ENCODE data around the gene PCMT1. TPM values are rescaled to one million over a fixed set of nuclear protein-coding genes. Genes with fewer than 3 reads are reported as not detected.
"Not testable (repeated sequence)": the region's sequence is repeated elsewhere in the genome, so short reads cannot be mapped to it uniquely, and the experiment has no call there.

The PCMT1 gene
- total RNA-seq, 1 experiment from 2014 or later = 90.7 TPM

GRCh38 chr6:149751239-149751638, 1.7 kb downstream of the PCMT1 start (continued):
- TF ChIP-seq FOXP4 (CRISPR knock-in tag; IDR thresholded peaks at IDR 0.05) = no peak
- no peak for TF ChIP-seq ZNF425 (CRISPR knock-in tag; conservative IDR thresholded peaks at IDR 0.05)
- no peak for TF ChIP-seq CREB1 (CRISPR knock-in tag; IDR thresholded peaks at IDR 0.05)
- no peak for TF ChIP-seq ATF1 (CRISPR knock-in tag; IDR thresholded peaks at IDR 0.05)

- CTCF ChIA-PET; DNase-seq (ENCODE audit: low spot score); ATAC-seq; H3K36me3 Mint-ChIP-seq; H3K27me3 Mint-ChIP-seq (ENCODE audit: low read depth); H3K27ac Mint-ChIP-seq; H3K9me3 Mint-ChIP-seq; H3K4me1 Mint-ChIP-seq; H3K4me3 Mint-ChIP-seq: not testable (repeated sequence)
- TF ChIP-seq ZNF121 (CRISPR knock-in tag; IDR thresholded peaks at IDR 0.05) = peak; percentile 12; the same call in 1 of the 2 replicates
- POLR2A ChIA-PET = interaction anchor here (0.6 to 0.7 kb wide), 2 partner anchors 33 to 823 kb away, joined by 3 to 5 read pairs; no protein-coding TSS in a partner anchor
Observed at GRCh38 chr6:149751920-149752319, 2.4 kb downstream of the PCMT1 start.

GRCh38 chr6:149752600-149753373, 3.2 kb downstream of the PCMT1 start:
- CTCF ChIA-PET = interaction anchor here (0.7 kb wide), 1 partner anchor 29 kb away, joined by 4 read pairs; no protein-coding TSS in a partner anchor
- H3K9me3 Mint-ChIP-seq = no peaks in the 10 kb centered on the region
- POLR2A ChIA-PET = interaction anchor here (0.7 kb wide), 1 partner anchor 822 kb away, joined by 5 read pairs; no protein-coding TSS in a partner anchor
- H3K4me1 Mint-ChIP-seq = peaks cover 9% of the 10 kb centered on the region
- no peaks in the 10 kb centered on the region for H3K36me3 Mint-ChIP-seq
- TF ChIP-seq CDX4 (CRISPR knock-in tag; IDR thresholded peaks at IDR 0.05; ENCODE audit: borderline replicate concordance) (no peak), ETV6 (CRISPR knock-in tag; IDR thresholded peaks at IDR 0.05) (no peak), ZNF512 (CRISPR knock-in tag; IDR thresholded peaks at IDR 0.05; ENCODE audit: borderline replicate concordance) (no peak), ATF3 (CRISPR knock-in tag; conservative IDR thresholded peaks at IDR 0.05) (no peak), NFATC4 (CRISPR knock-in tag; IDR thresholded peaks at IDR 0.05) (no peak)
- H3K27me3 Mint-ChIP-seq (ENCODE audit: low read depth) = no peaks in the 10 kb centered on the region
- no peak for ATAC-seq
- DNase-seq (ENCODE audit: low spot score) = no peak
- H3K27ac Mint-ChIP-seq = no peak overlapping the region
- H3K4me3 Mint-ChIP-seq = no peak overlapping the region

- H3K9me3 Mint-ChIP-seq; H3K4me1 Mint-ChIP-seq; CTCF ChIA-PET; H3K27ac Mint-ChIP-seq; ATAC-seq; H3K36me3 Mint-ChIP-seq; POLR2A ChIA-PET; H3K27me3 Mint-ChIP-seq (ENCODE audit: low read depth); DNase-seq (ENCODE audit: low spot score); H3K4me3 Mint-ChIP-seq: not testable (repeated sequence)
Observed at GRCh38 chr6:149753374-149753637, 3.8 kb downstream of the PCMT1 start.

All from WTC11 (cell line).